ENCODE data around the gene MICB.
"Not testable (repeated sequence)": the region's sequence is repeated elsewhere in the genome, so short reads cannot be mapped to it uniquely, and the experiment has no call there.

Gene MICB

GRCh38 chr6:31476515-31477139, 21.3 kb upstream of the MICB start:
- DNase-seq = no peak

DNA sequence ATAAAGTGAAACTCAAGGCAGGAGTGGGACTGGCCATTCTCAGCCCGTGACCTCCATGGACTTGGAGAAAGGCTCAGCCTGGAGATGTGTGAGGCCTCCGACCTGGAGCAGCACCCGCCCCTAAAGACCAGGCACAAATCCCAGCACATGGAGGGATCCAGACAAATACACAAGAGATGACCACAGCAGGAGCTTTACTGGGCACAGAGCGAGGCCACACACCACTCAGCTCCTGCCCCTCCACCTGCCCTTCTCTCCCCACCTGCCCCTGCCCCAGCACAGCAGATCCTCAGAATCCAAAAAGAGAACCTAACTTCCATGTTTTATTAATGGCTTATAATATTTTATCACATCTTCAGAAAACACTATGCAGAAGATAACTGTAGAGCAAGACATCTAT, 20.4 kb upstream of the MICB start:
- DNase-seq = no peak

DNA sequence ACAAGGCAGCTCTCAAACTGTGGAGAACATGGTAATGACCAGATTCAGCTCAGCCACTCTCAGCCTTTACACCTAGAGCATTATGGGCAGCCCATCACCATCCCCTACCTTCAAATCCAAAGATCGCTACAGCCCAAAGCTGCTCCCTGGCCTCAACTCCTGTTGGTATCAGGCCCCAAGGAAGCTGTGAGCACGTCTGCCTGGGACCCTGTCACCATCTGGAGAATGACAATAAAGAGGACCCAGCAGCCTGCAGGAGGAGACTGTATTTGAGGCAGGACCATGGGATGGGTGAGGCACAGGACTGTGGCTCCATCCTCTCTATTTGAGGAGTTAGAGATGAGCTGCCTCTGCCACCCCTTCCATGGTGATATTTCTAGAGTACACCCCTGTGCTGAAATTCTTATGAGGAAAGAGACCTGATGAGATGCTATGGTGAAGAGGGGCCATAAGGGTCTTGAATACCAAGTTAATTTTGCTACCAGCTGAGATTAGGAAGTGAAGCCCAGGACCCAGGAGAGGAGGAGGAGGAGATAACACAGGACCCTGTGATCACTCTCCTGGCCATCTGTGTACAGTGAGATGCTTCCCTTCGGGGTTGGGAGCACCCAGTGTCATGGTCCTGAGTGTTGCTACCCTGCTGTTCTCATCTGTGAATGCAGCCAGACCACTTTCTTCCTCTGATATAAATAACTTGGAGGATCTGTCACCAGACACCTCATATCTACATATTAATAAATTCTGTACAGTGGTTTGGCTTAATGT, 19.6 kb upstream of the MICB start:
- DNase-seq = no peak

GRCh38 chr6:31479151-31479932, 18.6 kb upstream of the MICB start:
- DNase-seq = no peak

DNA sequence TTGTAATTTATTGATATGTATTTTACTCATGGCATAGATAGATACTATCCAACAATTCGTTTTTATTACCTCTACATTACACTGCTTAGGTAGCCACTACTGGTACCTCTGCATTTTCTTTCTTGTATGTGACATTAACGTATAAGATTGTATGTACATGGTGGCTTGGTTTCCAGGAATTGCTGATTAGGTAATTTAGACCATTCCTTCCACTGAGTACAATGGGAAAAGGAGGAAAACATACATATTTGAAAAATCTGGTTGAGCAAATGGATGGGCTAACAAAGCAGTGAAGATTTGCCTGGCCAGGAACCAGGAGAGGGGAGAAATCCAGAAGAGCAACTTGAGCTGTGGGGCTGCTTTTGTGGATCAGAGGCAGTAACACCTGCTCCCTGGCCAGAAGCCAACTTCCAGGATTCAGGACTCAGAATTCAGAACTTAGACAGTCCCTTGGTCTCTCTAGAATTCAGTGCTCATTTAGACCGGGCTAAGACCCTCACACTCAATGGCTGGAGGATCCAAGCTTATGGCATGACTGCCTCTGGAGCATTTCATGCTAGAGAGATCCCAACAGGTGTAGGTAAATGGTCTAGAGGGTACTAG, 17.9 kb upstream of the MICB start:
- no peak for DNase-seq

DNA sequence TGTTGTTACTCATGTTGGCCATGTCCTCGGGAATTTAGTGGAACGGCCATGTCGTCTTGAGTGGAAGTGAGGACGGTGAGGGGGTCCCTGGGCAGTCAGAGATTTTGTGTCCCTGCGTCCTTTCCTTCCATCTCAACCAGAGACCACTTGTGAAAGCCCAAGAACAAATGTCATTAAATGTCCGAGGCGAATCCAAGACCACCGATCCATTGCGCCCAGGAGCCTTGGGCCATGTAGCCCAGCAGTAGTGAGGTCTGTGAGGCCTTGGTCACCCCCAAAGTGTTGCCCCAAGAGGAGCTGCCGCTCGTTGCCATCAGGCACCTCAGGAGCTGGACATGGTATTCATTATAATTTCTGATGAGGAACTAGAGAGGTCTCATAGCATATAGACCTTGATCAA, 17.4 kb upstream of the MICB start:
- no peak for DNase-seq

DNA sequence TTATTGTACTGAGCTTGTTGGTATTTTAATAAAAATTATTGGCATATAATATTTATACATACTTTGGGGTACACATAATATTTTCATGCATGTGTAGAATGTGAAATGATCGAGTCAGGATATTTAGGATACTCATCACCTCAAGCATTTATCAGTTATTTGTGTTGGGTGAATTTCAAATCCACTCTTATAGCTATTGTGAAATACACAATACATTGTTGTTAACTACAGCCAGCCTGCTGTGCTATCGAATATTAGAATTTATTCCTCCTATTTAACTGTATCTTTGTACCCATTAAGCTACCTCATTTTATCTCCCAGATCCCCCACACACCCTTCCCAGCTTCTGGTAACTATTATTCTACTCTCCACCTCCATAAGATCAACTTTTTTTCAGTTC, 14.6 kb upstream of the MICB start:
- DNase-seq = no peak

DNA sequence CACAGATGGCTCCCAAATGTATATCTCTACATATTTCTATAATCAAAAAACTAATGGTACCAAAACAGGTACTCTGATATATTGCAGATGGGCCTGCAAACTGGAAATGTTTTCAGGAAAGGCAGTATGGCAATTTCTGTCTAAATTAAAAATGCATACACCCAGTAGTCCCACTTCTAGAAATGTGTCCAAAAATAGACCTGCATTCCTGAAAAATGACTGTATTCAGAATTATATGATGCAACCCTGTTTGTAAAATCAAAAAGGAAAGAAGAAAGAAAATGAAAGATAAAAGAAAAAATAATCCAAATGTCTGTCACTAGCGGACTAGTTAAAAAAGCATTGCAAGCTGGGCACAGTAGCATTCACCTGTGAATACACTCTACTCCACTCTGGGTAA, 12.9 kb upstream of the MICB start:
- no peak for DNase-seq

- not testable (repeated sequence) for DNase-seq
Observed at GRCh38 chr6:31486065-31486837, 11.7 kb upstream of the MICB start.

GRCh38 chr6:31487674-31488073, 10.3 kb upstream of the MICB start:
- DNase-seq = not testable (repeated sequence)

GRCh38 chr6:31489086-31489485, 8.9 kb upstream of the MICB start:
- DNase-seq = no peak

DNA sequence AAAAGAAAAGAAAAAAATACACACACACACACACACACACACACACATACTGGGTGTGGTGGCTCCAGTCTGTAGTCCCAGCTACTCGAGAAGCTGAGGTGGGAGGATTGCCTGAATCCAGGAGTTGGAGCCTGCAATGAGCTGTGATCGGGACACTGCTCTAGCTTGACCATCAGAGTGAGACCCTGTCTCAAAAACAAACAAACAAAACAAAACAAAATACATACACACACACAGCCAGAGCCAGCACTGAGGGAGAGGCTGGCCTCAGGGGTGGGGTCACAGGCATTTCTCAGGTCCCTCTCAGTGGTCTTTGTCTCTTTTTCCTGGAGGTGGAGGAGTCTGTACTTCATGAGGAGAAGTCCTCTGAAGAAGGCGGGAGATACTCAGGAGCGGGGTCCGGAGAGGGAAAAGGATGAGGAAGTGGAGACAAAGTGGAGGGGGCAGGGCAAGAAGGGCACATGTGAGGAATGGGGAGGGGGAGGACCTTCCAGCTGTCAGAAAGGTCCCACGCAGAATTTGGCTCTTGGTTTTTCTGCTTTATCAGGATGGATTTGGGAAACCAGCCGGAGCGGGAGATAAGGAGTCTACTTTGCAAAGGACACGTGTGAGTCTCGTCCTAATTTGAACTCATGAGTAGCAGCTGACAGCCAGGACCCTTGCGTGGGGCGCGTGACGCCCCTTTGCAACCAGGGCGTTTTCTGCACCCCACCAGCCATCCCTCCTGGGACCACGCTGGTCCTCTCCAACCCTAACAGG, 7.7 kb upstream of the MICB start:
- DNase-seq = no peak

- not testable (repeated sequence) for DNase-seq
Observed at GRCh38 chr6:31493550-31493874, 4.4 kb upstream of the MICB start.

GRCh38 chr6:31493875-31494694, 3.9 kb upstream of the MICB start:
- DNase-seq = no peak

GRCh38 chr6:31495580-31495979, 2.4 kb upstream of the MICB start:
- DNase-seq = no peak

DNA sequence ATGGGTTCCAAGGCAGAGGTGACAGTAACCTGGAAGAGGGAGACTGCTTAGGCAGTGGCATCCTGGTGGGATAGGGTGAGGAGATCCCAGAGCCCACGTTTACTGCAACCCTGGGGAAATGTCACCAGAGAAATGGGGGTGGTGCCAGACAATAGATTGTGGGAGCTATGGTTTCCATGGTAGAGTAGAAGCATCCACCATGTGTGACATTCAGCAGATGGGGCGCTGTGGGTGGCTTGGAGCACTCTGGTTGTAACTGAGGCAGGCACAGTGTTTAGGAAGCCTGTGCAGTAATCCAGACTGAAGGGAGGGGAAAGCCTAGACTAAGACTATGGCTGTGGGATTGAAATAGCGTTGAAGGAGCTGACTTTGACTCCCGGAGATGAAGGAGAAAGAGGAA, 1.1 kb upstream of the MICB start:
- DNase-seq = not testable (repeated sequence)

GRCh38 chr6:31498748-31499147, 803 bp downstream of the MICB start:
- no peak for DNase-seq

- not testable (repeated sequence) for DNase-seq
Observed at GRCh38 chr6:31499648-31500047, 1.7 kb downstream of the MICB start.

- no peak for DNase-seq
Observed at GRCh38 chr6:31502586-31502985, 4.6 kb downstream of the MICB start.

DNA sequence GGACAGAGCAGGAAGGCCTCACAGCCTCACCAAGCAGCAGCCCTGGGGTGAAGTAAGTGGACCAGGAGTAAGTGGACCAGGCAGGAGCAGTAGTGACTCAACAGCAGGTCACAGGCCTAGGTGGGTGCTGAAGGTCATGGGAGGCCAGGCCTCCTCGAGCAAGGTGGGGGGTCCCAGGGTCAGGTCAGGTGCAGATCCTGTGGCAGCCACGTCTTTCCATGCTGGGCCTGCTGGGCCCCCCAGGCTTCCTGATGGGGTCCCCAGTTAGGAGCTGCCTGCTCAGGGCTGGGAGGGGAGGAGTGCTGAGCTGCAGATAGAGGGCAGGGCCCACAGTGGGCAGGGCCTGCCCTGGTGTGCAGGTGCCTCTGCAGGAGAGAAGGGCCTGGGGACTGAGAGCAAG, 11.1 kb downstream of the MICB start:
- not testable (repeated sequence) for DNase-seq

GRCh38 chr6:31510007-31510406, 12.1 kb downstream of the MICB start:
- no peak for DNase-seq
